SK-N-MC (cell line): ENCODE data around the gene ZNF324.
"Not testable (repeated sequence)": the region's sequence is repeated elsewhere in the genome, so short reads cannot be mapped to it uniquely, and the experiment has no call there.

Experiments used
- EZH2 ChIP-seq: fragments of 200-600 bp; sonication (generic); IDR thresholded peaks from one replicate; pipeline ENCODE4 v1.6.1; 2017; ENCODE audit warnings: antibody characterized with exemption
- POLR2AphosphoS5 ChIP-seq: IDR thresholded peaks from 2 replicates; pipeline ENCODE4 v1.6.1; 2012; ENCODE audit warnings: mild to moderate bottlenecking, low read depth, low read length, borderline replicate concordance

GRCh38 chr19:58448860-58449259 lies 18.0 kb upstream of the ZNF324 start:
- TF ChIP-seq POLR2AphosphoS5, EZH2: not testable (repeated sequence)
